Upper lobe of left lung (tissue), 6 donors: ENCODE results near the gene RNPEPL1. TPM values are rescaled to one million over a fixed set of nuclear protein-coding genes. Genes with fewer than 3 reads are reported as not detected.
A peak's percentile ranks its signal among the peaks of the same experiment; 100 is the strongest.

ENCODE experiments used
- ATAC-seq, 2 donors: fragments of 200-7000 bp; cut with Tn5 transposase; one replicate each; pipeline ENCODE4 v1.9.1; 2022; ENCODE audit warnings: mild to moderate bottlenecking in 2 of 2, moderate library complexity in 2 of 2; ENCODE audit not compliant: low FRiP score in 2 of 2
- DNase-seq, 2 donors: peaks; one replicate each; pipeline ENCODE4 v3.0.0-alpha.2; 2019 to 2020
- H3K27ac ChIP-seq, 4 donors: fragments of 200-600 bp; sonication (generic); one replicate each; pipeline ENCODE4 v1.5.1; 2016 to 2019
- H3K27me3 ChIP-seq, 4 donors: fragments of 200-600 bp; sonication (generic); one replicate each; pipeline ENCODE4 v1.5.1; 2017 to 2019
- H3K36me3 ChIP-seq, 4 donors: fragments of 200-600 bp; sonication (generic); one replicate each; pipeline ENCODE4 v1.5.1; 2016 to 2019
- H3K4me1 ChIP-seq, 4 donors: fragments of 200-600 bp; sonication (generic); one replicate each; pipeline ENCODE4 v1.5.1; 2018 to 2019
- H3K4me3 ChIP-seq, 4 donors: fragments of 200-600 bp; sonication (generic); one replicate each; pipeline ENCODE4 v1.5.1; 2017 to 2019; ENCODE audit warnings: mild to moderate bottlenecking in 2 of 4, moderate library complexity in 1 of 4
- H3K9me3 ChIP-seq, 4 donors: fragments of 200-600 bp; sonication (generic); one replicate each; pipeline ENCODE4 v1.5.1; 2018 to 2019
- CTCF ChIP-seq, 6 experiments: fragments of 450-650 bp in 4 of 6; fragments of 200-600 bp in 2 of 6; sonication (generic) in 2 of 6; IDR thresholded peaks; one replicate each; pipeline ENCODE4 v1.5.1; 2016 to 2019; ENCODE audit warnings: antibody characterized with exemption in 6 of 6
- EP300 ChIP-seq, 4 donors: sonication (generic); formaldehyde crosslinking; IDR thresholded peaks; one replicate each; pipeline ENCODE4 v1.5.1; 2017; ENCODE audit warnings: antibody characterized with exemption in 4 of 4, control low read depth in 2 of 4
- POLR2A ChIP-seq, 4 donors: fragments of 450-650 bp; IDR thresholded peaks; one replicate each; pipeline ENCODE4 v1.5.1; 2016 to 2017; ENCODE audit warnings: antibody characterized with exemption in 4 of 4, mild to moderate bottlenecking in 2 of 4
- POLR2AphosphoS5 ChIP-seq, 2 donors: sonication (generic); formaldehyde crosslinking; IDR thresholded peaks; one replicate each; pipeline ENCODE4 v1.5.1; 2017; ENCODE audit warnings: antibody characterized with exemption in 2 of 2
- WGBS, 2 donors: methylation state at CpG; one replicate each; pipeline ENCODE4 v1.1.5; 2017 to 2018; 5-methylcytosine and 5-hydroxymethylcytosine counted together
- total RNA-seq, 6 donors: library from RNA; depleted of rRNA in 4 of 6; stranded (reverse); fragments of >200 nt in 4 of 6; gene quantifications; one replicate each; pipeline versions ENCODE4 v1.1.0 to v1.2.1, GENCODE V29; 2016 to 2021
- donor health status: DM: no; HTN: no; CAD: no; lungs with moderate emphysema.
- donor health status: DM: no; HTN: yes; CAD: no; lungs with severe emphysema.

Gene RNPEPL1
- total RNA-seq, 6 donors from 2014 or later: 71.0 to 264 (median 123) TPM

GRCh38 chr2:240590681-240591111, 22.4 kb downstream of the RNPEPL1 start:
- Histone ChIP-seq H3K9me3 (no peaks in the 10 kb centered on the region), H3K27ac (no peak overlapping the region), H3K4me1 (peaks cover 15 to 21% (median 16%) of the 10 kb centered on the region in 4 donors), H3K36me3 (peaks cover 0 to 57% (median 41%) of the 10 kb centered on the region in 4 donors), H3K4me3 (no peak overlapping the region), H3K27me3 (no peaks in the 10 kb centered on the region)
- DNase-seq: peak in 1 of 2 donors; percentile 78
- TF ChIP-seq POLR2AphosphoS5 (IDR thresholded peaks at IDR 0.05) (no peak), POLR2A (IDR thresholded peaks at IDR 0.05) (no peak), CTCF (IDR thresholded peaks at IDR 0.05) (no peak), EP300 (IDR thresholded peaks at IDR 0.05) (no peak)
- no peak for ATAC-seq
- 96 to 97% methylated on average over 5 to 21 of the region's 21 CpGs for WGBS, 2 donors

- Histone ChIP-seq H3K4me1 (peaks cover 15 to 20% (median 15%) of the 10 kb centered on the region in 4 donors), H3K27me3 (no peaks in the 10 kb centered on the region), H3K9me3 (no peaks in the 10 kb centered on the region), H3K4me3 (no peak overlapping the region), H3K36me3 (peaks cover 0 to 61% (median 46%) of the 10 kb centered on the region in 4 donors), H3K27ac (no peak overlapping the region)
- DNase-seq (no peak), ATAC-seq (no peak)
- no peak for TF ChIP-seq CTCF (IDR thresholded peaks at IDR 0.05)
- TF ChIP-seq POLR2AphosphoS5 (IDR thresholded peaks at IDR 0.05): no peak
- TF ChIP-seq EP300 (IDR thresholded peaks at IDR 0.05): no peak
- no peak for TF ChIP-seq POLR2A (IDR thresholded peaks at IDR 0.05)
- WGBS, 2 donors: 93 to 94% methylated on average over 4 to 6 of the region's 6 CpGs
Measured at GRCh38 chr2:240591226-240591625, 22.9 kb downstream of the RNPEPL1 start.

- Histone ChIP-seq H3K4me3 (no peak overlapping the region), H3K27ac (no peak overlapping the region), H3K9me3 (no peaks in the 10 kb centered on the region), H3K27me3 (no peaks in the 10 kb centered on the region), H3K4me1 (peaks cover 15 to 20% (median 15%) of the 10 kb centered on the region in 4 donors), H3K36me3 (peaks cover 0 to 67% (median 49%) of the 10 kb centered on the region in 4 donors)
- TF ChIP-seq EP300 (IDR thresholded peaks at IDR 0.05): no peak
- no peak for TF ChIP-seq CTCF (IDR thresholded peaks at IDR 0.05)
- no peak for TF ChIP-seq POLR2AphosphoS5 (IDR thresholded peaks at IDR 0.05)
- no peak for TF ChIP-seq POLR2A (IDR thresholded peaks at IDR 0.05)
- ATAC-seq (no peak), DNase-seq (peak in 1 of 2 donors; percentile 75)
- WGBS, 2 donors: 94 to 97% methylated on average over 11 to 13 of the region's 13 CpGs
Measured at GRCh38 chr2:240591784-240592183, 23.5 kb downstream of the RNPEPL1 start.

GRCh38 chr2:240593026-240593702, 24.9 kb downstream of the RNPEPL1 start:
- Histone ChIP-seq H3K27me3 (no peaks in the 10 kb centered on the region), H3K4me3 (no peak overlapping the region), H3K36me3 (peaks cover 1 to 80% (median 59%) of the 10 kb centered on the region in 4 donors), H3K4me1 (peaks cover 4 to 7% (median 4%) of the 10 kb centered on the region in 4 donors), H3K9me3 (no peaks in the 10 kb centered on the region), H3K27ac (no peak overlapping the region)
- WGBS, 2 donors: 89 to 96% methylated on average over 10 to 20 of the region's 20 CpGs
- TF ChIP-seq EP300 (IDR thresholded peaks at IDR 0.05) (no peak), POLR2AphosphoS5 (IDR thresholded peaks at IDR 0.05) (no peak), CTCF (IDR thresholded peaks at IDR 0.05) (no peak), POLR2A (IDR thresholded peaks at IDR 0.05) (no peak)
- DNase-seq (peak in 1 of 2 donors; percentile 55), ATAC-seq (no peak)
